Large intestine (tissue), 3 donors: ENCODE data around the gene SLC7A4. TPM values are rescaled to one million over a fixed set of nuclear protein-coding genes. Genes with fewer than 3 reads are reported as not detected.
"Not testable (repeated sequence)": the region's sequence is repeated elsewhere in the genome, so short reads cannot be mapped to it uniquely, and the experiment has no call there.

Source experiments
- DNase-seq, 2 donors: peaks; one replicate each; pipeline versions ENCODE4 v3.0.0 to v3.0.0-alpha.2; 2013
- H3K27ac ChIP-seq: one replicate; pipeline ENCODE4 v1.5.1; 2013; ENCODE audit warnings: low read length
- H3K27me3 ChIP-seq: 2 replicates; pipeline ENCODE4 v1.6.1; 2013; ENCODE audit warnings: low read length; ENCODE audit not compliant: control insufficient read depth, insufficient read depth
- H3K36me3 ChIP-seq: 2 replicates; pipeline ENCODE4 v1.6.1; 2013; ENCODE audit warnings: low read length; ENCODE audit not compliant: control insufficient read depth, insufficient read depth
- H3K4me1 ChIP-seq: one replicate; pipeline ENCODE4 v1.6.1; 2013; ENCODE audit warnings: low read length; ENCODE audit not compliant: control insufficient read depth, insufficient read depth
- H3K4me3 ChIP-seq: one replicate; pipeline ENCODE4 v1.5.1; 2013; ENCODE audit warnings: low read length
- H3K9me3 ChIP-seq: one replicate; pipeline ENCODE4 v1.6.1; 2013; ENCODE audit warnings: mild to moderate bottlenecking, low read depth, low read length, moderate library complexity; ENCODE audit not compliant: control insufficient read depth
- WGBS: methylation state at CpG from one replicate; pipeline ENCODE4 v1.1.5; 2013; ENCODE audit warnings: low lambda C conversion rate; ENCODE audit not compliant: insufficient coverage; 5-methylcytosine and 5-hydroxymethylcytosine counted together
- polyA plus RNA-seq: library from polyadenylated mRNA; unstranded; fragments of 120-200 nt; gene quantifications from one replicate; pipeline ENCODE4 v1.2.1, GENCODE V29; 2013

Gene SLC7A4
- polyA plus RNA-seq, 1 donor: 31.4 TPM

- no CpG with 5 or more reads among the region's 5 CpGs for WGBS
- no peak for DNase-seq
- H3K4me1 ChIP-seq: no peaks in the 10 kb centered on the region
- no peaks in the 10 kb centered on the region for H3K36me3 ChIP-seq
- no peaks in the 10 kb centered on the region for H3K9me3 ChIP-seq
- no peak overlapping the region for H3K27ac ChIP-seq
- H3K27me3 ChIP-seq: no peaks in the 10 kb centered on the region
- no peak overlapping the region for H3K4me3 ChIP-seq
Measured at GRCh38 chr22:21073482-21073881, 41.1 kb upstream of the SLC7A4 start.

GRCh38 chr22:21073023-21073422 is 40.7 kb upstream of the SLC7A4 start:
- Histone ChIP-seq H3K27me3 (no peaks in the 10 kb centered on the region), H3K4me1 (no peaks in the 10 kb centered on the region), H3K4me3 (no peak overlapping the region), H3K9me3 (no peaks in the 10 kb centered on the region), H3K36me3 (no peaks in the 10 kb centered on the region), H3K27ac (no peak overlapping the region)
- WGBS: no CpG with 5 or more reads among the region's 3 CpGs
- DNase-seq: no peak

GRCh38 chr22:21071796-21072195 is 39.4 kb upstream of the SLC7A4 start:
- not testable (repeated sequence) for H3K27ac ChIP-seq, H3K27me3 ChIP-seq, H3K36me3 ChIP-seq, H3K4me1 ChIP-seq, H3K4me3 ChIP-seq, H3K9me3 ChIP-seq, DNase-seq
- no CpG with 5 or more reads among the region's 8 CpGs for WGBS

GRCh38 chr22:21070690-21071615 is 38.6 kb upstream of the SLC7A4 start:
- WGBS: no CpG with 5 or more reads among the region's 17 CpGs

GRCh38 chr22:21069375-21069774 is 37.0 kb upstream of the SLC7A4 start:
- Histone ChIP-seq H3K27ac (no peak overlapping the region), H3K36me3 (no peaks in the 10 kb centered on the region), H3K4me1 (no peaks in the 10 kb centered on the region), H3K4me3 (no peak overlapping the region), H3K27me3 (no peaks in the 10 kb centered on the region), H3K9me3 (no peaks in the 10 kb centered on the region)
- 60% methylated on average over 1 of the region's 5 CpGs for WGBS
- DNase-seq: no peak

More at GRCh38 chr22:21070690-21071615, 38.6 kb upstream of the SLC7A4 start:
- Histone ChIP-seq H3K4me3 (no peak overlapping the region), H3K27ac (no peak overlapping the region), H3K4me1 (no peaks in the 10 kb centered on the region), H3K36me3 (no peaks in the 10 kb centered on the region), H3K27me3 (no peaks in the 10 kb centered on the region), H3K9me3 (no peaks in the 10 kb centered on the region)
- DNase-seq: no peak

GRCh38 chr22:21068681-21069276 is 36.4 kb upstream of the SLC7A4 start:
- no peaks in the 10 kb centered on the region for H3K9me3 ChIP-seq
- no peaks in the 10 kb centered on the region for H3K4me1 ChIP-seq
- no peaks in the 10 kb centered on the region for H3K27me3 ChIP-seq
- DNase-seq: no peak
- no peak overlapping the region for H3K4me3 ChIP-seq
- no peaks in the 10 kb centered on the region for H3K36me3 ChIP-seq
- no CpG with 5 or more reads among the region's 4 CpGs for WGBS
- no peak overlapping the region for H3K27ac ChIP-seq

GRCh38 chr22:21067901-21068680 is 35.7 kb upstream of the SLC7A4 start:
- H3K9me3 ChIP-seq: no peaks in the 10 kb centered on the region
- no peak overlapping the region for H3K4me3 ChIP-seq
- no peak overlapping the region for H3K27ac ChIP-seq
- no peaks in the 10 kb centered on the region for H3K27me3 ChIP-seq
- DNase-seq: no peak
- no peaks in the 10 kb centered on the region for H3K4me1 ChIP-seq
- WGBS: 100% methylated on average over 1 of the region's 12 CpGs
- no peaks in the 10 kb centered on the region for H3K36me3 ChIP-seq

- no peaks in the 10 kb centered on the region for H3K36me3 ChIP-seq
- DNase-seq: no peak
- H3K27ac ChIP-seq: no peak overlapping the region
- no peaks in the 10 kb centered on the region for H3K9me3 ChIP-seq
- no peaks in the 10 kb centered on the region for H3K4me1 ChIP-seq
- WGBS: no CpG with 5 or more reads among the region's 28 CpGs
- H3K4me3 ChIP-seq: no peak overlapping the region
- no peaks in the 10 kb centered on the region for H3K27me3 ChIP-seq
Measured at GRCh38 chr22:21067075-21067900, 34.9 kb upstream of the SLC7A4 start.

GRCh38 chr22:21064917-21065864 is 32.8 kb upstream of the SLC7A4 start:
- Histone ChIP-seq H3K27me3 (no peaks in the 10 kb centered on the region), H3K27ac (no peak overlapping the region), H3K4me3 (no peak overlapping the region), H3K9me3 (no peaks in the 10 kb centered on the region), H3K4me1 (no peaks in the 10 kb centered on the region), H3K36me3 (no peaks in the 10 kb centered on the region)
- WGBS: 80% methylated on average over 1 of the region's 13 CpGs
- peak in 1 of 2 donors; percentile 43 for DNase-seq
